GM19452 (cell line): ENCODE measurements around the gene MALAT1.

Source experiments
- ATAC-seq: cut with Tn5 transposase; IDR thresholded peaks from one replicate; pipeline ENCODE4 v1.9.1; 2021; ENCODE audit not compliant: unreplicated experiment

Gene MALAT1

GRCh38 chr11:65478388-65479183 lies 20.3 kb upstream of the MALAT1 start:
- ATAC-seq: no peak

- ATAC-seq: no peak
Measured at GRCh38 chr11:65479184-65480145, 19.4 kb upstream of the MALAT1 start.

GRCh38 chr11:65482306-65482850 lies 16.5 kb upstream of the MALAT1 start:
- no peak for ATAC-seq

GRCh38 chr11:65485920-65486219 lies 13.0 kb upstream of the MALAT1 start:
- ATAC-seq: no peak

- ATAC-seq: no peak
Measured at GRCh38 chr11:65486570-65487466, 12.0 kb upstream of the MALAT1 start.

GRCh38 chr11:65487467-65488272 lies 11.2 kb upstream of the MALAT1 start:
- no peak for ATAC-seq

GRCh38 chr11:65488273-65489034 lies 10.4 kb upstream of the MALAT1 start:
- no peak for ATAC-seq

GRCh38 chr11:65489035-65489705 lies 9.7 kb upstream of the MALAT1 start:
- no peak for ATAC-seq

- no peak for ATAC-seq
Measured at GRCh38 chr11:65489706-65490320, 9.0 kb upstream of the MALAT1 start.

GRCh38 chr11:65491163-65491465 lies 7.7 kb upstream of the MALAT1 start:
- no peak for ATAC-seq

- no peak for ATAC-seq
Measured at GRCh38 chr11:65491614-65492386, 7.0 kb upstream of the MALAT1 start.

GRCh38 chr11:65492387-65492636 lies 6.5 kb upstream of the MALAT1 start:
- ATAC-seq: no peak

GRCh38 chr11:65492637-65493366 lies 6.0 kb upstream of the MALAT1 start:
- no peak for ATAC-seq

- ATAC-seq: no peak
Measured at GRCh38 chr11:65493367-65494176, 5.3 kb upstream of the MALAT1 start.

GRCh38 chr11:65496304-65497140 lies 2.3 kb upstream of the MALAT1 start:
- no peak for ATAC-seq
